Endothelial cell of umbilical vein (primary cell): ENCODE results near the gene SSH3. TPM values are rescaled to one million over a fixed set of nuclear protein-coding genes. Genes with fewer than 3 reads are reported as not detected.

ENCODE experiments used
- BruUV-seq: library from RNA; stranded (reverse); fragments of 400-500 nt; replicated peaks from 2 replicates; lab custom pipeline; 2021; lab: Mats Ljungman, UMichigan
- CTCF ChIA-PET: fragments of 300-600, 350-600 bp; sonication (Branson Sonifier 250); formaldehyde crosslinking; loops from one replicate; lab custom pipeline; 2021; ENCODE audit warnings: antibody characterized with exemption, inconsistent platforms; lab: Charles Lee
- POLR2A ChIA-PET: fragments of 300-600, 350-600 bp; sonication (Branson Sonifier 250); formaldehyde crosslinking; loops from one replicate; lab custom pipeline; 2021; ENCODE audit warnings: antibody characterized with exemption, inconsistent platforms; lab: Charles Lee
- DNase-seq: peaks from one replicate; pipeline ENCODE4 v3.0.0-alpha.2; 2011; ENCODE audit warnings: low read depth, low spot score
- FAIRE-seq: peaks from 2 replicates; lab custom pipeline; 2011; peaks lifted over from hg19 to GRCh38; lab: Jason Lieb, UNC
- H2AFZ ChIP-seq: 2 replicates; pipeline ENCODE4 v1.6.0; 2012; ENCODE audit warnings: low read depth, low read length, control low read depth, inconsistent platforms
- H3K27ac ChIP-seq: 2 replicates; pipeline ENCODE4 v1.5.1; 2011; ENCODE audit warnings: low read depth, mild to moderate bottlenecking, control low read depth, low read length, moderate library complexity; ENCODE audit not compliant: insufficient read depth
- H3K27me3 ChIP-seq, 2 experiments: 2 replicates each; pipeline versions ENCODE4 v1.6.0 to v1.6.1; 2011; ENCODE audit warnings: low read length in 2 of 2, mixed read lengths in 1 of 2; ENCODE audit not compliant: control insufficient read depth in 2 of 2, insufficient read depth in 2 of 2
- H3K36me3 ChIP-seq, 2 experiments: 2 replicates in 1 of 2; 3 replicates in 1 of 2; pipeline ENCODE4 v1.5.1; 2011; ENCODE audit warnings: low read length in 2 of 2, mild to moderate bottlenecking in 1 of 2, moderate library complexity in 1 of 2; ENCODE audit not compliant: control insufficient read depth in 2 of 2, insufficient read depth in 2 of 2; ENCODE audit errors: extremely low read depth in 1 of 2
- H3K4me1 ChIP-seq: 3 replicates; pipeline ENCODE4 v1.5.1; 2011; ENCODE audit warnings: mild to moderate bottlenecking, low read length; ENCODE audit not compliant: control insufficient read depth, insufficient read depth; ENCODE audit errors: extremely low read depth
- H3K4me2 ChIP-seq: 2 replicates; pipeline ENCODE4 v1.6.1; 2011; ENCODE audit warnings: low read length, control low read depth, mixed read lengths; ENCODE audit not compliant: insufficient read depth
- H3K4me3 ChIP-seq, 3 experiments: fragments of 200-600 bp in 1 of 3; sonication (generic), shearing (Covaris generic) in 1 of 3; replicated peaks in 1 of 3; 2 replicates each; pipeline ENCODE4 v1.5.1; 2011 to 2016; ENCODE audit warnings: control low read depth in 3 of 3, low read length in 3 of 3, mild to moderate bottlenecking in 2 of 3, inconsistent platforms in 1 of 3, low read depth in 1 of 3, moderate library complexity in 1 of 3; ENCODE audit not compliant: insufficient read depth in 1 of 3
- H3K79me2 ChIP-seq: 2 replicates; pipeline ENCODE4 v1.6.0; 2012; ENCODE audit warnings: low read length, inconsistent platforms; ENCODE audit not compliant: control insufficient read depth, insufficient read depth
- H3K9ac ChIP-seq: replicated peaks from 2 replicates; pipeline ENCODE3; 2011; ENCODE audit warnings: low read length, control low read depth; ENCODE audit not compliant: insufficient read depth; ENCODE audit errors: extremely low read depth
- H3K9me1 ChIP-seq: replicated peaks from 3 replicates; pipeline ENCODE4 v1.6.0; 2011; ENCODE audit warnings: mild to moderate bottlenecking, low read length; ENCODE audit not compliant: control insufficient read depth, insufficient read depth; ENCODE audit errors: extremely low read depth
- H3K9me3 ChIP-seq: replicated peaks from 2 replicates; pipeline ENCODE4 v1.5.1; 2012; ENCODE audit warnings: low read length, inconsistent platforms; ENCODE audit not compliant: control insufficient read depth, insufficient read depth
- H4K20me1 ChIP-seq: replicated peaks from 2 replicates; pipeline ENCODE3; 2011; ENCODE audit warnings: mild to moderate bottlenecking, low read length; ENCODE audit not compliant: control insufficient read depth, insufficient read depth; ENCODE audit errors: extremely low read depth
- EZH2 ChIP-seq: IDR thresholded peaks from 2 replicates; pipeline ENCODE4 v1.6.1; 2012; ENCODE audit warnings: borderline replicate concordance, low read depth, mild to moderate bottlenecking, moderate library complexity, low read length, inconsistent platforms; ENCODE audit not compliant: severe bottlenecking
- FOS ChIP-seq: IDR thresholded peaks from 2 replicates; pipeline ENCODE4 v1.6.1; 2011; ENCODE audit warnings: mild to moderate bottlenecking, low read length, moderate library complexity, borderline replicate concordance; ENCODE audit not compliant: insufficient read depth
- GATA2 ChIP-seq: IDR thresholded peaks from 2 replicates; pipeline ENCODE4 v1.7.0; 2011; ENCODE audit warnings: low read depth, mild to moderate bottlenecking, moderate library complexity, mixed read lengths, low read length; ENCODE audit not compliant: insufficient read length, insufficient read depth
- JUN ChIP-seq: IDR thresholded peaks from 2 replicates; pipeline ENCODE4 v1.6.1; 2011; ENCODE audit warnings: borderline replicate concordance, low read depth; ENCODE audit not compliant: insufficient read length, insufficient read depth
- MAX ChIP-seq: IDR thresholded peaks from 2 replicates; pipeline ENCODE4 v1.6.1; 2011; ENCODE audit not compliant: insufficient read depth, insufficient read length
- MYC ChIP-seq: IDR thresholded peaks from one replicate; pipeline ENCODE4 v1.6.1; 2011; ENCODE audit warnings: mild to moderate bottlenecking, low read depth, low read length
- POLR2AphosphoS5 ChIP-seq: IDR thresholded peaks from 2 replicates; pipeline ENCODE4 v1.6.1; 2012; ENCODE audit warnings: low read depth, mild to moderate bottlenecking, control low read depth, low read length, moderate library complexity; ENCODE audit not compliant: insufficient read depth
- dilution Hi-C: fragments of 300-500 bp; cut with MboI; formaldehyde crosslinking; loops from one replicate; pipeline ENCODE4 v1.15.0; 2019; ENCODE audit warnings: low sequenced_read_pairs; ENCODE audit not compliant: extremely low pct_ligation_motif_present
- intact Hi-C: fragments of 100-400 bp; cut with micrococcal nuclease; formaldehyde crosslinking; loops from one replicate; pipeline ENCODE4 v1.10.0; 2022
- polyA plus RNA-seq, 4 experiments: library from polyadenylated mRNA; depleted of rRNA in 3 of 4; stranded (reverse) in 3 of 4; unstranded in 1 of 4; fragments of >200 nt; gene quantifications; 2 replicates each; pipeline versions ENCODE4 v1.2.1 to v1.2.3, GENCODE V29; 2011 to 2012; ENCODE audit warnings: missing spikeins in 1 of 4
- total RNA-seq: library from RNA; stranded (reverse); gene quantifications from 2 replicates; pipeline ENCODE4 v1.2.3, GENCODE V29; 2021
- TF ChIP-seq, protein P1 (sequence below), 2 donors: IDR thresholded peaks; 1 replicate in 1 of 2; 2 replicates in 1 of 2; pipeline ENCODE4 v1.5.1; 2011; ENCODE audit warnings: low read length in 2 of 2, mild to moderate bottlenecking in 2 of 2, moderate library complexity in 2 of 2, control low read depth in 1 of 2, inconsistent platforms in 1 of 2, low read depth in 1 of 2; ENCODE audit not compliant: insufficient read depth in 1 of 2; ENCODE audit errors: extremely low read depth in 1 of 2

Gene SSH3
- total and polyA plus RNA-seq, 2 donors (not counting 3 experiments of a cell fraction or from before 2014, with no cell fraction given), result 14.3 to 16.5 TPM

DNA sequence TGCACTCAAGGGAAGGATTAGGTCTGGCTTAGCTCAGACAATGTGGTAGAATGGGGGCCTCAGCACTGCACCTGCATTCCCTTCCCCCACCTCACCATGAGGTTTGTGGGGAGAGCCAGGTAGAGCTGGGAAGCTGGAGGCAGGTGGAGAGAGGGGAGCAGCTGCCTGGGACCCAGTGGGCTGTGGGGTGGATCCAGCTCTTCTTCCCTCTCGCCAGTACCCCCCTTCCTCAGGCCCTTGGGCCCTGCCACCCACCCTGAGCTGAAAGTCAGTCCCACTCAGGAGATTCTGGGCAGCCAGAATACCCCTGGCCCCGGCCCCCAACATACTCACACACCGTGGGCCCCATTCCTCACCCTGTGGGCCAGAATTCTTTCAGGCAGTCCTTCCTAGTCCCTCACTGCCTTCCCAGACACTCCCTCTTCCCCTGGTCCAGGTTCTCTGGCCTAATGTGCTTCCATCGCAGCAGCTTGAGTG is 53.1 kb downstream of the SSH3 start:
- DNase-seq (no peak), FAIRE-seq (no peak)
- Histone ChIP-seq H4K20me1 (no peaks in the 10 kb centered on the region), H3K9ac (no peak overlapping the region), H3K9me3 (no peaks in the 10 kb centered on the region), H2AFZ (no peak overlapping the region), H3K27ac (no peak overlapping the region), H3K9me1 (no peaks in the 10 kb centered on the region), H3K4me2 (no peak overlapping the region), H3K36me3 (no peaks in the 10 kb centered on the region), H3K27me3 (no peaks in the 10 kb centered on the region), H3K79me2 (peaks cover 4% of the 10 kb centered on the region), H3K4me1 (peaks cover 45% of the 10 kb centered on the region), H3K4me3 (no peak overlapping the region)
- no peak for TF ChIP-seq JUN
- TF ChIP-seq EZH2, result no peak
- no peak for TF ChIP-seq POLR2AphosphoS5
- no peak for TF ChIP-seq MYC
- TF ChIP-seq, protein P1, sequence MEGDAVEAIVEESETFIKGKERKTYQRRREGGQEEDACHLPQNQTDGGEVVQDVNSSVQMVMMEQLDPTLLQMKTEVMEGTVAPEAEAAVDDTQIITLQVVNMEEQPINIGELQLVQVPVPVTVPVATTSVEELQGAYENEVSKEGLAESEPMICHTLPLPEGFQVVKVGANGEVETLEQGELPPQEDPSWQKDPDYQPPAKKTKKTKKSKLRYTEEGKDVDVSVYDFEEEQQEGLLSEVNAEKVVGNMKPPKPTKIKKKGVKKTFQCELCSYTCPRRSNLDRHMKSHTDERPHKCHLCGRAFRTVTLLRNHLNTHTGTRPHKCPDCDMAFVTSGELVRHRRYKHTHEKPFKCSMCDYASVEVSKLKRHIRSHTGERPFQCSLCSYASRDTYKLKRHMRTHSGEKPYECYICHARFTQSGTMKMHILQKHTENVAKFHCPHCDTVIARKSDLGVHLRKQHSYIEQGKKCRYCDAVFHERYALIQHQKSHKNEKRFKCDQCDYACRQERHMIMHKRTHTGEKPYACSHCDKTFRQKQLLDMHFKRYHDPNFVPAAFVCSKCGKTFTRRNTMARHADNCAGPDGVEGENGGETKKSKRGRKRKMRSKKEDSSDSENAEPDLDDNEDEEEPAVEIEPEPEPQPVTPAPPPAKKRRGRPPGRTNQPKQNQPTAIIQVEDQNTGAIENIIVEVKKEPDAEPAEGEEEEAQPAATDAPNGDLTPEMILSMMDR (IDR thresholded peaks at IDR 0.05; ENCODE audit: extremely low read depth in 1 of 2, insufficient read depth in 1 of 2, low read depth in 1 of 2, low read length in 2 of 2), result no peak
- no peak for TF ChIP-seq FOS
- TF ChIP-seq GATA2, result no peak
- TF ChIP-seq MAX, result no peak
- no TSS peak for BruUV-seq
- intact Hi-C loops (no loop called here), dilution Hi-C loops (no loop called here)
- ChIA-PET POLR2A (interaction anchor here (1.1 to 1.3 kb wide), 3 partner anchors 14 to 26 kb away, joined by 3 to 13 read pairs (median 3); partner anchors contain the start of gene CLCF1), CTCF (interaction anchor here (0.7 to 15.0 kb wide), 6 partner anchors 10 to 135 kb away, joined by 3 to 1051 read pairs (median 6); partner anchors contain the start of genes ANKRD13D, CLCF1 and RAD9A)
